K562 (cell line): ENCODE data around the gene LPA. TPM values are rescaled to one million over a fixed set of nuclear protein-coding genes. Genes with fewer than 3 reads are reported as not detected.
A peak's percentile ranks its signal among the peaks of the same experiment; 100 is the strongest.

ENCODE experiments used
- ATAC-seq: fragments of 200-7000 bp; cut with Tn5 transposase; 3 replicates; pipeline ENCODE4 v1.9.1; 2020; ENCODE audit warnings: moderate library complexity
- BruUV-seq: library from RNA; stranded (reverse); fragments of 400-500 nt; replicated peaks from 2 replicates; lab custom pipeline; 2021; lab: Mats Ljungman, UMichigan
- CTCF ChIA-PET: fragments of 300-600 bp; formaldehyde crosslinking; extraction: SDS; loops from one replicate; lab custom pipeline; 2021; ENCODE audit warnings: low intra/inter-chr PET ratio; lab: Yijun Ruan, JAX
- POLR2A ChIA-PET: fragments of 300-600, 350-650 bp; sonication (Branson Sonifier 250); formaldehyde crosslinking; extraction: SDS; loops from one replicate; lab custom pipeline; 2021; ENCODE audit warnings: antibody characterized with exemption, inconsistent platforms; lab: Yijun Ruan, JAX
- DNase-seq, 4 experiments: peaks; one replicate each; pipeline versions ENCODE4 v3.0.0 to v3.0.0-alpha.2; 2011 to 2018; ENCODE audit warnings: low spot score in 3 of 4, mixed read lengths in 3 of 4; ENCODE audit errors: extremely low read depth in 1 of 4
- FAIRE-seq: peaks from 2 replicates; lab custom pipeline; 2011; peaks lifted over from hg19 to GRCh38; lab: Jason Lieb, UNC
- H2AFZ ChIP-seq: 2 replicates; pipeline ENCODE4 v1.6.0; 2011; ENCODE audit warnings: low read depth, low read length, control low read depth, inconsistent platforms
- H3K27ac ChIP-seq: fragments of 200-600 bp; 3 replicates; pipeline ENCODE4 v1.8.0; 2011; ENCODE audit warnings: low read depth, mild to moderate bottlenecking, control low read depth, inconsistent platforms, low read length, moderate library complexity, mixed read lengths; ENCODE audit errors: extremely low read depth
- H3K27me3 ChIP-seq, 2 experiments: fragments of 300-600 bp in 1 of 2; 2 replicates in 1 of 2; 3 replicates in 1 of 2; pipeline versions ENCODE4 v1.6.0 to v1.8.0; 2011; ENCODE audit warnings: inconsistent platforms in 2 of 2, low read length in 2 of 2, mild to moderate bottlenecking in 1 of 2, mixed read lengths in 1 of 2, moderate library complexity in 1 of 2; ENCODE audit not compliant: control insufficient read depth in 2 of 2, insufficient read depth in 2 of 2
- H3K36me3 ChIP-seq: fragments of 300-600 bp; 3 replicates; pipeline ENCODE4 v1.8.0; 2011; ENCODE audit warnings: mild to moderate bottlenecking, low read length, inconsistent platforms; ENCODE audit not compliant: control insufficient read depth, insufficient read depth
- H3K4me1 ChIP-seq, 2 experiments: fragments of 200-600 bp in 1 of 2; replicated peaks in 1 of 2; 2 replicates in 1 of 2; 3 replicates in 1 of 2; pipeline versions ENCODE4 v1.5.1 to v1.8.0; 2011; ENCODE audit warnings: inconsistent platforms in 2 of 2, low read length in 2 of 2, mild to moderate bottlenecking in 1 of 2, mixed read lengths in 1 of 2, moderate library complexity in 1 of 2; ENCODE audit not compliant: control insufficient read depth in 2 of 2, insufficient read depth in 2 of 2
- H3K4me2 ChIP-seq: 2 replicates; pipeline ENCODE4 v1.6.1; 2011; ENCODE audit warnings: low read length, control low read depth, inconsistent platforms, mixed read lengths; ENCODE audit not compliant: insufficient read depth
- H3K4me3 ChIP-seq: fragments of 200-600 bp; sonication (generic), shearing (Covaris generic); 2 replicates; pipeline ENCODE4 v1.5.1; 2016; ENCODE audit warnings: control low read depth, inconsistent platforms
- H3K79me2 ChIP-seq: fragments of 200-600 bp; 3 replicates; pipeline ENCODE4 v1.8.0; 2011; ENCODE audit warnings: low read length, inconsistent platforms; ENCODE audit not compliant: control insufficient read depth, insufficient read depth
- H3K9ac ChIP-seq, 2 experiments: 2 replicates each; pipeline versions ENCODE4 v1.6.0 to v1.6.1; 2011; ENCODE audit warnings: low read depth in 2 of 2, low read length in 2 of 2, control low read depth in 1 of 2, inconsistent platforms in 1 of 2, mild to moderate bottlenecking in 1 of 2, mixed read lengths in 1 of 2; ENCODE audit not compliant: insufficient read depth in 1 of 2
- H3K9me1 ChIP-seq: one replicate; pipeline ENCODE4 v1.6.0; 2011; ENCODE audit warnings: inconsistent platforms, mild to moderate bottlenecking, low read length, moderate library complexity; ENCODE audit not compliant: control insufficient read depth, insufficient read depth
- H3K9me3 ChIP-seq: replicated peaks from 2 replicates; pipeline ENCODE4 v1.5.1; 2011; ENCODE audit warnings: low read depth, low read length, inconsistent platforms; ENCODE audit not compliant: control insufficient read depth, insufficient read depth
- H4K20me1 ChIP-seq: replicated peaks from 2 replicates; pipeline ENCODE4 v1.6.1; 2011; ENCODE audit warnings: low read length, inconsistent platforms, mixed read lengths; ENCODE audit not compliant: control insufficient read depth, insufficient read depth
- FOXA1 ChIP-seq: fragments of 450-650 bp; IDR thresholded peaks from 2 replicates; pipeline ENCODE4 v1.6.1; 2016; ENCODE audit warnings: mild to moderate bottlenecking, borderline replicate concordance
- IFI16 ChIP-seq: fragments of 250-450 bp; sonication (Bioruptor Pico); IDR thresholded peaks from 2 replicates; pipeline ENCODE4 v2.1.2; 2022; ENCODE audit warnings: mild to moderate bottlenecking, inconsistent platforms
- NUFIP1 ChIP-seq: fragments of 450-650 bp; IDR thresholded peaks from 2 replicates; pipeline ENCODE4 v1.6.1; 2018; ENCODE audit not compliant: partially characterized antibody
- ZFX ChIP-seq: sonication (generic); formaldehyde crosslinking; IDR thresholded peaks from 2 replicates; pipeline ENCODE4 v1.8.0; 2022; ENCODE audit warnings: mild to moderate bottlenecking, missing genetic modification reagents, moderate library complexity
- WGBS: fragments of 100-300 bp; shearing (Covaris generic); methylation state at CpG from one replicate; pipeline ENCODE4 v1.1.6; 2016; ENCODE audit warnings: low coverage, mixed read lengths; ENCODE audit not compliant: insufficient coverage; ENCODE audit errors: missing lambda C conversion rate; 5-methylcytosine and 5-hydroxymethylcytosine counted together
- in situ Hi-C: fragments of 300-500 bp; cut with MboI; formaldehyde crosslinking; loops from 4 replicates; pipeline ENCODE4 v1.15.0; 2018; ENCODE audit warnings: inconsistent platforms, mixed read lengths
- intact Hi-C: fragments of 100-400 bp; cut with micrococcal nuclease; formaldehyde crosslinking; loops from 2 replicates; pipeline ENCODE4 v1.14.2; 2022
- polyA plus RNA-seq, 8 experiments: library from polyadenylated mRNA; depleted of rRNA in 4 of 8; stranded (reverse) in 5 of 8; unstranded in 3 of 8; fragments of >200 nt; fragmentation: Nextera tagmentation in 2 of 8; fragmentation: Illumina TruSeq in 1 of 8; extraction: Ambion mirVana in 2 of 8; extraction: Trizol in 1 of 8; gene quantifications; 2 replicates each; pipeline versions ENCODE4 v1.2.1 to v1.2.3, GENCODE V29; 2011 to 2014; ENCODE audit warnings: inconsistent platforms in 1 of 8, missing spikeins in 1 of 8
- total RNA-seq, 7 experiments: library from RNA; depleted of rRNA in 6 of 7; stranded (reverse); fragments of >200 nt in 6 of 7; fragmentation: Illumina TruSeq in 2 of 7; extraction: Trizol in 2 of 7; gene quantifications; 2 replicates each; pipeline versions ENCODE4 v1.2.1 to v1.2.3, GENCODE V29; 2011 to 2021; ENCODE audit warnings: low replicate concordance in 1 of 7
- TF ChIP-seq, protein P1 (sequence below): fragments of 250-450 bp; sonication (Bioruptor Pico); IDR thresholded peaks from 2 replicates; pipeline ENCODE4 v1.8.0; 2022; ENCODE audit warnings: inconsistent platforms
- TF ChIP-seq, protein P2 (sequence below): fragments of 450-650 bp; formaldehyde crosslinking; IDR thresholded peaks from 2 replicates; pipeline ENCODE4 v1.4.0; 2020; ENCODE audit warnings: mild to moderate bottlenecking
- TF ChIP-seq, protein P3 (sequence below): sonication (generic); formaldehyde crosslinking; IDR thresholded peaks from 2 replicates; pipeline ENCODE4 v1.8.0; 2022; ENCODE audit warnings: missing genetic modification reagents, mild to moderate bottlenecking, borderline replicate concordance
- TF ChIP-seq, protein P4 (sequence below): fragments of 250-450 bp; sonication (Bioruptor Pico); IDR thresholded peaks from 2 replicates; pipeline ENCODE4 v1.8.0; 2021; ENCODE audit warnings: moderate library complexity, mild to moderate bottlenecking, inconsistent platforms

LPA gene
- total and polyA plus RNA-seq, 9 of the 15 experiments (the other 6 are each of a cell fraction or from before 2014, with no cell fraction given): 0.01 to 0.18 (median 0.07) TPM; not detected in 6

DNA sequence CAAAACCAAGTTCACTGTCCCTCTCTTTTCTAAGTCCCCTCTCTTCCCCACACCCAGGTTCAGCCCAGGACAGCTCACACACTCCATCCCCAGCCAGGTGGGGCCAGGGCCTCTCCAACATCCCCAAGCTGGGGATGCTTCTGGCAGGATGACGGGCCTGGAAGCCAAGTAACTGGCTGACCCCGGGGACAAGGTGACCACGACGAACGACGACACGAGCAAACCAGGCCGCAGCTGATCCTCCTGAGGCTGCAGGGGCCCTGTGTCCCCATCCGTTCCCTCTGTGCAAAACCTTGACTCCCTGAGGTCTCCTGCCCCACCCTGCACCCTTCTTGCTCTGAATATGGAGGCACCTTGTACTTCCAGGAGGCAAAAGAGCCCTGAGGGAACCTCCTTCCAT is 26.4 kb upstream of the LPA start:
- 9% methylated on average over 9 of the region's 9 CpGs for WGBS
- peak overlapping the region in 1 of 2 experiments; percentile 53; a peak in 1 of 4 replicates for H3K9ac ChIP-seq
- no TSS peak for BruUV-seq
- intact Hi-C loops: no loop called here
- CTCF ChIA-PET: no interaction called here
- H3K27ac ChIP-seq: no peak overlapping the region
- no peak for FAIRE-seq
- in situ Hi-C loops: no loop called here
- no peak for DNase-seq
- H3K79me2 ChIP-seq: no peaks in the 10 kb centered on the region
- no peaks in the 10 kb centered on the region for H4K20me1 ChIP-seq
- no peaks in the 10 kb centered on the region for H3K9me3 ChIP-seq
- POLR2A ChIA-PET: interaction anchor here (0.7 kb wide), 1 partner anchor 444 kb away, joined by 3 read pairs; no protein-coding TSS in a partner anchor
- H2AFZ ChIP-seq: no peak overlapping the region; the same call in 1 of the 2 replicates
- ATAC-seq: no peak; the same call in 1 of the 3 replicates
- no peaks in the 10 kb centered on the region for H3K36me3 ChIP-seq
- peaks cover 0 to 12% of the 10 kb centered on the region in 2 experiments; a peak in 2 of 5 replicates for H3K27me3 ChIP-seq
- no peaks in the 10 kb centered on the region for H3K9me1 ChIP-seq
- H3K4me3 ChIP-seq: no peak overlapping the region
- TF ChIP-seq ZFX (no peak), FOXA1 (no peak), IFI16 (CRISPR knock-in tag) (no peak), NUFIP1 (no peak)
- TF ChIP-seq, protein P1, sequence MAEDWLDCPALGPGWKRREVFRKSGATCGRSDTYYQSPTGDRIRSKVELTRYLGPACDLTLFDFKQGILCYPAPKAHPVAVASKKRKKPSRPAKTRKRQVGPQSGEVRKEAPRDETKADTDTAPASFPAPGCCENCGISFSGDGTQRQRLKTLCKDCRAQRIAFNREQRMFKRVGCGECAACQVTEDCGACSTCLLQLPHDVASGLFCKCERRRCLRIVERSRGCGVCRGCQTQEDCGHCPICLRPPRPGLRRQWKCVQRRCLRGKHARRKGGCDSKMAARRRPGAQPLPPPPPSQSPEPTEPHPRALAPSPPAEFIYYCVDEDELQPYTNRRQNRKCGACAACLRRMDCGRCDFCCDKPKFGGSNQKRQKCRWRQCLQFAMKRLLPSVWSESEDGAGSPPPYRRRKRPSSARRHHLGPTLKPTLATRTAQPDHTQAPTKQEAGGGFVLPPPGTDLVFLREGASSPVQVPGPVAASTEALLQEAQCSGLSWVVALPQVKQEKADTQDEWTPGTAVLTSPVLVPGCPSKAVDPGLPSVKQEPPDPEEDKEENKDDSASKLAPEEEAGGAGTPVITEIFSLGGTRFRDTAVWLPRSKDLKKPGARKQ (CRISPR knock-in tag): no peak
- TF ChIP-seq, protein P2, sequence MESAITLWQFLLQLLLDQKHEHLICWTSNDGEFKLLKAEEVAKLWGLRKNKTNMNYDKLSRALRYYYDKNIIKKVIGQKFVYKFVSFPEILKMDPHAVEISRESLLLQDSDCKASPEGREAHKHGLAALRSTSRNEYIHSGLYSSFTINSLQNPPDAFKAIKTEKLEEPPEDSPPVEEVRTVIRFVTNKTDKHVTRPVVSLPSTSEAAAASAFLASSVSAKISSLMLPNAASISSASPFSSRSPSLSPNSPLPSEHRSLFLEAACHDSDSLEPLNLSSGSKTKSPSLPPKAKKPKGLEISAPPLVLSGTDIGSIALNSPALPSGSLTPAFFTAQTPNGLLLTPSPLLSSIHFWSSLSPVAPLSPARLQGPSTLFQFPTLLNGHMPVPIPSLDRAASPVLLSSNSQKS (CRISPR knock-in tag): no peak
- TF ChIP-seq, protein P3, sequence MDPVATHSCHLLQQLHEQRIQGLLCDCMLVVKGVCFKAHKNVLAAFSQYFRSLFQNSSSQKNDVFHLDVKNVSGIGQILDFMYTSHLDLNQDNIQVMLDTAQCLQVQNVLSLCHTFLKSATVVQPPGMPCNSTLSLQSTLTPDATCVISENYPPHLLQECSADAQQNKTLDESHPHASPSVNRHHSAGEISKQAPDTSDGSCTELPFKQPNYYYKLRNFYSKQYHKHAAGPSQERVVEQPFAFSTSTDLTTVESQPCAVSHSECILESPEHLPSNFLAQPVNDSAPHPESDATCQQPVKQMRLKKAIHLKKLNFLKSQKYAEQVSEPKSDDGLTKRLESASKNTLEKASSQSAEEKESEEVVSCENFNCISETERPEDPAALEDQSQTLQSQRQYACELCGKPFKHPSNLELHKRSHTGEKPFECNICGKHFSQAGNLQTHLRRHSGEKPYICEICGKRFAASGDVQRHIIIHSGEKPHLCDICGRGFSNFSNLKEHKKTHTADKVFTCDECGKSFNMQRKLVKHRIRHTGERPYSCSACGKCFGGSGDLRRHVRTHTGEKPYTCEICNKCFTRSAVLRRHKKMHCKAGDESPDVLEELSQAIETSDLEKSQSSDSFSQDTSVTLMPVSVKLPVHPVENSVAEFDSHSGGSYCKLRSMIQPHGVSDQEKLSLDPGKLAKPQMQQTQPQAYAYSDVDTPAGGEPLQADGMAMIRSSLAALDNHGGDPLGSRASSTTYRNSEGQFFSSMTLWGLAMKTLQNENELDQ (CRISPR knock-in tag): no peak
- TF ChIP-seq, protein P4, sequence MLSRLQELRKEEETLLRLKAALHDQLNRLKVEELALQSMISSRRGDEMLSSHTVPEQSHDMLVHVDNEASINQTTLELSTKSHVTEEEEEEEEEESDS (CRISPR knock-in tag): no peak
- TF ChIP-seq, all 486 proteins: peak for 0
- H3K4me2 ChIP-seq: no peak overlapping the region
- peaks cover 0 to 5% of the 10 kb centered on the region in 2 experiments; a peak in 1 of 5 replicates for H3K4me1 ChIP-seq
